Stimulated activated effector memory CD8-positive, alpha-beta T cell treated with anti-CD3 and anti-CD28 coated beads, Interleukin-12 subunit alpha, Interleukin-12 subunit beta, amount 100 ng/mL, for 72 hours (primary cell): ENCODE data around the gene TFDP2.
"Not testable (repeated sequence)": the region's sequence is repeated elsewhere in the genome, so short reads cannot be mapped to it uniquely, and the experiment has no call there.

Experiments used
- ATAC-seq: fragments of 150-1000 bp; cut with Tn5 transposase; 2 replicates; pipeline ENCODE4 v1.10.0; 2021
- DNase-seq, 2 donors: peaks; one replicate each; pipeline ENCODE4 v3.0.0; 2021 to 2022; ENCODE audit warnings: low spot score in 2 of 2
- H3K27ac Mint-ChIP-seq: one replicate; pipeline ENCODE4 v1.8.0; 2022; ENCODE audit warnings: mild to moderate bottlenecking, mixed read lengths
- H3K36me3 Mint-ChIP-seq: one replicate; pipeline ENCODE4 v1.8.0; 2022; ENCODE audit warnings: mild to moderate bottlenecking, mixed read lengths
- H3K4me1 Mint-ChIP-seq: one replicate; pipeline ENCODE4 v1.8.0; 2022; ENCODE audit warnings: mixed read lengths
- H3K4me3 Mint-ChIP-seq: one replicate; pipeline ENCODE4 v1.8.0; 2022; ENCODE audit warnings: mild to moderate bottlenecking, mixed read lengths
- H3K9me3 Mint-ChIP-seq: one replicate; pipeline ENCODE4 v1.8.0; 2022; ENCODE audit warnings: mixed read lengths

TFDP2 gene

DNA sequence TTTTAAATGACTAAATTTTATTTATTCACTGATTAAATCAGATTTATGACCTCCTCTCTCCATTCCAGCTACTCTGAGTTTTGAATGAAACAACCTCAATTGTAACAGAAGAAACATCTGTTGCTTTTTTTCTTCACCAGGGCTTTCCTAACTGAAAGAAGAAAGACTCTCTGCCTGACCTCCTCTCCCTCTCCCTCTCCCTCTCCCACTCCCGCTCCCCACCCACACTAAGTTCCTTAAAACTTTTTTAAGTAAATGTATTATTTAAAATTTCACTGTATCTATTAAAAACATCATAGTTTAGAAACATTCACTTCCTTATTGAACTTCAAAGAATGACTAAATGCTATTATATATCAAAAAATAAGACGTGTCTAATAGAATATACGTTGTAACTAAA is 122.0 kb downstream of the TFDP2 start:
- no peak for ATAC-seq

DNA sequence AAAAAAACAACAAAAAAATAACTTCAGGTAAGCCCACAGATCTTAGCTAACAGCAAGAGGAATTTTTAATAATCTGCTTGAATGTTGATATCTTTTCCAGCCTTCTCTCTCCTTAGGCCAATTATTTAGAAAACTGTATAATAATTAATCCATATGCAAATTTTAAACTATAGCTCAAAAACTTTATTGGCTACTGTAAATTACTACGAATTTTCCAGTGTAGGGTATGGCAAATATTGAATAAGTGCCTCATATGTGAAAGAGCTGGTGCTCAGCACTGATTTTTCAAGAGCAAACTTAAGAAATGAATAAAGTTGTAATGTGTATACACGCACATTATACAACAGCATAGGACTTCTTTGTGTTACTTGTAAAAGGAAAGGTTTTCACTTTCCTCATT is 123.0 kb downstream of the TFDP2 start:
- Mint-ChIP-seq H3K4me3 (no peak overlapping the region), H3K27ac (no peak overlapping the region), H3K9me3 (no peaks in the 10 kb centered on the region), H3K4me1 (peaks cover 16% of the 10 kb centered on the region), H3K36me3 (no peaks in the 10 kb centered on the region)
- ATAC-seq: no peak
- no peak for DNase-seq

More for the DNA sequence above, 122.0 kb downstream of the TFDP2 start:
- H3K27ac Mint-ChIP-seq: no peak overlapping the region
- peaks cover 9% of the 10 kb centered on the region for H3K4me1 Mint-ChIP-seq
- H3K9me3 Mint-ChIP-seq: no peaks in the 10 kb centered on the region
- H3K36me3 Mint-ChIP-seq: no peaks in the 10 kb centered on the region
- no peak for DNase-seq
- H3K4me3 Mint-ChIP-seq: peak overlapping the region; percentile 67

DNA sequence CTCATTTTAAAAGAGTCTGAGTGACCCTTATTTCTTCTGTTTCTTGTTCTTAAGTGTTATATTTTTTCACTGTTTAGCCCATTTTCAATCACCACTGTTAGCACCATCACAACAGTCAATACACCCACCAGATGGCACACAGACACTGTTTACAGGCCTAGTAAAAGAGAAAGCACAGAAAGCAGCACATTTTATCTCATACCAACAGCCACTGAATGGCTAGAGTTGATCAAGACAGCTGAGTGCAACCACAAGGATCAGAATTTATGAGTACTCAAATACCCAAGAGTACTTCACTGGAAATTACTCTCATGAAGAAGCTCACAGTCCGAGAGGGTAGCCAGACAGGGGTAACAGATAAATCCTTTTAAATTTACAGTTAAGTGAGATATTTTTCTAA is 127.0 kb downstream of the TFDP2 start:
- H3K4me3 Mint-ChIP-seq: no peak overlapping the region

DNA sequence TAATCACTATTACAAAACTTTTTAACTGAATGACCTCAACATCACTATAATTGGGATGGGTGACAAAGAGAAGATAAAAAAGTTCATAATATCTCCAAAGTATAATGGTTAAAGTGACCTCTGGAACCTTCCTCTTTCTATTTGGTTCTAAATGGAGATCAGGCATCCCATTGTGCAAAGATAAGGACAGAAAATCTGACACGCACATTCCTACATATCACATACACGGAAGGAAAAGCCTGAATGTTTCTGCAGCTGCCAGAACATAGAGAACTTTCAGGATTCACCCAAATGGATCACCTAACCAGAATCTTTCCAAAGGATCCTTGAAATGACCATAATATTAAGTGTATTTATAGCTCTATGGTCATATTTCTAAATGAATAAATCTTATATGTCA is 128.2 kb downstream of the TFDP2 start:
- ATAC-seq (no peak), DNase-seq (no peak)
- no peaks in the 10 kb centered on the region for H3K9me3 Mint-ChIP-seq
- H3K27ac Mint-ChIP-seq: no peak overlapping the region
- H3K4me1 Mint-ChIP-seq: peaks cover 20% of the 10 kb centered on the region
- H3K4me3 Mint-ChIP-seq: no peak overlapping the region
- no peaks in the 10 kb centered on the region for H3K36me3 Mint-ChIP-seq

More for the DNA sequence above, 127.0 kb downstream of the TFDP2 start:
- no peaks in the 10 kb centered on the region for H3K36me3 Mint-ChIP-seq
- no peaks in the 10 kb centered on the region for H3K9me3 Mint-ChIP-seq
- DNase-seq: no peak
- ATAC-seq: peak; percentile 94
- peaks cover 20% of the 10 kb centered on the region for H3K4me1 Mint-ChIP-seq
- no peak overlapping the region for H3K27ac Mint-ChIP-seq

GRCh38 chr3:142019794-142020320 is 129.5 kb downstream of the TFDP2 start:
- no peak overlapping the region for H3K4me3 Mint-ChIP-seq
- peak overlapping the region; percentile 14 for H3K27ac Mint-ChIP-seq
- DNase-seq: no peak

DNA sequence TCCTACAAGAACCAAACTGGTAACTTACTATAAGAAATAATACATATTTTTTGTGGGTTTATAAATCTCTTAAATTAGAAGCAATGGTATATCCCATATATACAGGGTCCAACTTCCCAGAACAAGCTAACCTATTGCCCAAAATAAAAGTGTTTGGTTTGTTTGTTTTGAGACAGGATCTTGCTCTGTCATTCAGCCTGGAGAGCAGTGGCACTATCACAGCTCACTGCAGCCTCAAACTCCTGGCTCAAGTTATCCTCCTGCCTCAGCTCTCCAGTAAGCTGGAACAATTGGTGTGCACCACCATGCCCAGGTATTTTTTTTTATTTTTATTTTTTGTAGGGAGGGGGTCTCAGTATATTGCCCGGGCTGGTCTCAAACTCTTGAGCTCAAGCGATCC is 135.4 kb downstream of the TFDP2 start:
- H3K27ac Mint-ChIP-seq: no peak overlapping the region
- ATAC-seq: no peak

More at GRCh38 chr3:142019794-142020320, 129.5 kb downstream of the TFDP2 start:
- no peaks in the 10 kb centered on the region for H3K36me3 Mint-ChIP-seq
- peak; percentile 51 for ATAC-seq
- H3K4me1 Mint-ChIP-seq: peaks cover 20% of the 10 kb centered on the region
- no peaks in the 10 kb centered on the region for H3K9me3 Mint-ChIP-seq

GRCh38 chr3:142013326-142013980 is 135.9 kb downstream of the TFDP2 start:
- Mint-ChIP-seq H3K4me3 (no peak overlapping the region), H3K27ac (no peak overlapping the region), H3K9me3 (no peaks in the 10 kb centered on the region), H3K4me1 (no peaks in the 10 kb centered on the region), H3K36me3 (no peaks in the 10 kb centered on the region)
- ATAC-seq: no peak
- DNase-seq: no peak

More for the DNA sequence above, 135.4 kb downstream of the TFDP2 start:
- no peaks in the 10 kb centered on the region for H3K9me3 Mint-ChIP-seq
- no peaks in the 10 kb centered on the region for H3K36me3 Mint-ChIP-seq
- no peak overlapping the region for H3K4me3 Mint-ChIP-seq
- no peaks in the 10 kb centered on the region for H3K4me1 Mint-ChIP-seq
- DNase-seq: no peak

GRCh38 chr3:142009029-142009428 is 140.3 kb downstream of the TFDP2 start:
- Mint-ChIP-seq H3K27ac (no peak overlapping the region), H3K9me3 (no peaks in the 10 kb centered on the region), H3K36me3 (no peaks in the 10 kb centered on the region), H3K4me3 (no peak overlapping the region), H3K4me1 (no peaks in the 10 kb centered on the region)
- no peak for ATAC-seq
- DNase-seq: no peak

DNA sequence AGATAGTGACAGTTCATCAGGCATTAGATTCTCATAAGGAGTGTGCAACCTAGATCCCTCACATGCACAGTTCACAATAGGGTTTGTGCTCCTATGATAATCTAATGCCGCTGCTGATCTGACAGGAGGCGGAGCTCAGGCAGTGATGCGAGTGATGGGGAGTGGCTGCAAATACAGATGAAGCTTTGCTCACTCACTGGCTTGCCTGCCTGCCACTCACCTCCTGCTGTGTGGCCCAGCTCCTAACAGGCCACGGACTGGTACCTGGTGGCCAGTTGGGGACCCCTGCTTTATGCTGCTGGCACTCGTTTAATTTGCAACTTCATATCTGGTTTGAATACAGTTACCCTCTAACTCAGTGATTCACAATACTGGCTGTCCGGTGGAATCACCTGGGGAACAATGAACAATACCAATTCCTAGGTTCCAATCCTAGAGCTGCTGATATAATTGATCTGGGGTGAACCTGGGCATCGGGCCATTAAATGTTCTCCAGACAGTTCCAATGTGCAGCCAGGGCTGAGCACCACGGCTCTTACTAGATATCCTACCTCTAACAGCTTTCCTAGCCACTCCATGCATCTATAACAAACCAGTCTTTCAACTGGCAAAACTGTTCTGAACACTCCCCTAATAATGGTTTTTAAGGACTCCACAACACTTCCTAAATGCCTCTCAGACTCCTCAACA is 141.5 kb downstream of the TFDP2 start:
- Mint-ChIP-seq H3K36me3 (no peaks in the 10 kb centered on the region), H3K4me3 (no peak overlapping the region), H3K27ac (no peak overlapping the region), H3K9me3 (no peaks in the 10 kb centered on the region), H3K4me1 (no peaks in the 10 kb centered on the region)
- DNase-seq (no peak), ATAC-seq (no peak)

DNA sequence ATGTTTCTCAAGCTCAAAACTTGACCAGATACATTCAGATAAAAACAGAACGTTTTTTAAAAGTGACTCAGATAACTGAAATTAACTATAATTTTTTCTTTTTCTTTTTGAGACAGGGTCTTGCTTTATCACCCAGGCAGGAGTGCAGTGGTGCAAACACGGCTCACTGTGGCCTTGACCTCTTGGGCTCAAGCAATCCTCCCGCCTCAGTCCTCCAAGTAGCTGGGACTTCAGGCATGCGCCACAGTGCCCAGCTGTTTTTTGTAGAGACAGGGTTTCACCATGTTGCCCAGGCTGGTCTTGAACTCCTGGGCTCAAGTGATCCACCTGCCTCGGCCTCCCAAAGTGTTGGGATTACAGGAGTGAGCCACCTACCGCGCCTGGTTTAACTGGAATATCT is 144.4 kb downstream of the TFDP2 start:
- H3K4me1 Mint-ChIP-seq, H3K9me3 Mint-ChIP-seq, ATAC-seq, H3K4me3 Mint-ChIP-seq, H3K27ac Mint-ChIP-seq, H3K36me3 Mint-ChIP-seq, DNase-seq: not testable (repeated sequence)

- Mint-ChIP-seq H3K27ac (no peak overlapping the region), H3K4me3 (no peak overlapping the region), H3K36me3 (no peaks in the 10 kb centered on the region), H3K4me1 (no peaks in the 10 kb centered on the region), H3K9me3 (no peaks in the 10 kb centered on the region)
- DNase-seq (no peak), ATAC-seq (no peak)
Observed at GRCh38 chr3:142004025-142004424, 145.3 kb downstream of the TFDP2 start.

DNA sequence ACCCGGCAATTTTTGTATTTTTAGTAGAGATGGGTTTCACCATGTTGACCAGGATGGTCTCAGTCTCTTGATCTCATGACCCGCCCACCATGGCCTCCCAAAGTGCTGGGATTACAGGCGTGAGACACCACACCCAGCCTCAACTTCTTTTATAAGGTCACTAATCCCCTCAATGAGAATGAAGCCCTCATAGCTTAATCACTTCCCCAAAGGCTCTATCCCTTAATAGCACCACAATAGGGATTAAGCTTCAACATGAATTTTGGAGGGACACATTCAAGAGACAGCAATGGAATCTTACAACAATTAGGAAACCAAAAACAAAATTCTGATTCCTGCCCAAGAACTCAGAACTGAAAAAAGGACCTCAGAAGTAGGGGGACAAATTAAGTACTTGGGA is 146.1 kb downstream of the TFDP2 start:
- no peak overlapping the region for H3K4me3 Mint-ChIP-seq
- no peaks in the 10 kb centered on the region for H3K4me1 Mint-ChIP-seq
- no peak for DNase-seq
- H3K27ac Mint-ChIP-seq: no peak overlapping the region
- no peak for ATAC-seq
- H3K9me3 Mint-ChIP-seq: no peaks in the 10 kb centered on the region
- no peaks in the 10 kb centered on the region for H3K36me3 Mint-ChIP-seq

GRCh38 chr3:142000325-142000870 is 148.9 kb downstream of the TFDP2 start:
- Mint-ChIP-seq H3K27ac (no peak overlapping the region), H3K4me1 (no peaks in the 10 kb centered on the region), H3K4me3 (no peak overlapping the region), H3K9me3 (no peaks in the 10 kb centered on the region), H3K36me3 (no peaks in the 10 kb centered on the region)
- DNase-seq (no peak), ATAC-seq (no peak)

- DNase-seq (no peak), ATAC-seq (no peak)
- H3K4me1 Mint-ChIP-seq: no peaks in the 10 kb centered on the region
- H3K27ac Mint-ChIP-seq: no peak overlapping the region
- H3K4me3 Mint-ChIP-seq: no peak overlapping the region
- H3K9me3 Mint-ChIP-seq: no peaks in the 10 kb centered on the region
- H3K36me3 Mint-ChIP-seq: no peaks in the 10 kb centered on the region
Observed at GRCh38 chr3:141998669-141999290, 150.6 kb downstream of the TFDP2 start.

DNA sequence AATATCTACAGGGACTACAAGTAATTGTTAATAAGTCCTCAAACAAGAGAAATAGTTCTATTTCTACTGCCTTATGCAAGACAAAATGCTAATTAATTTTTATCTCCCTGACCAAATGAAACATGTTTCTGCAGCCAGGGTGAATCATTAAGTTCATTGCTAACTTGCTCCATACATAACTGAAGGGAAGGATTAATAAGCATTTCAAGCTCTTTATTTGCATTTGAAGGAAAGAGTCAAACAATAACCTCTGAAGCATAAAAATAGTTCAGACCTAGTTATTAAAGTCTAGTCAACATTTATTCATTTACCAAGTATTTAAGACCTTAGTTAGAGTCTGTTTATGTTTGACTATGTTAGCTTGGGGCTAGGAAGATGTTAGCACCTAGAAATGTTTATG is 152.9 kb downstream of the TFDP2 start:
- H3K9me3 Mint-ChIP-seq: no peaks in the 10 kb centered on the region
- H3K4me3 Mint-ChIP-seq: no peak overlapping the region
- H3K36me3 Mint-ChIP-seq: no peaks in the 10 kb centered on the region
- H3K4me1 Mint-ChIP-seq: no peaks in the 10 kb centered on the region
- H3K27ac Mint-ChIP-seq: no peak overlapping the region
- DNase-seq (no peak), ATAC-seq (no peak)
